Esophagus squamous epithelium (tissue), 5 donors: Measurements from ENCODE around the gene RERG. TPM values are rescaled to one million over a fixed set of nuclear protein-coding genes. Genes with fewer than 3 reads are reported as not detected.

Source experiments
- DNase-seq: peaks from one replicate; lab custom pipeline; 2025; lab: John Stamatoyannopoulos, UW
- H3K27ac ChIP-seq, 4 donors: fragments of 200-600 bp; sonication (generic); one replicate each; pipeline ENCODE4 v1.5.1; 2016 to 2019; ENCODE audit warnings: mild to moderate bottlenecking in 1 of 4
- H3K27me3 ChIP-seq, 4 donors: fragments of 200-600 bp; sonication (generic); 1 replicate in 3 of 4; 2 replicates in 1 of 4; pipeline versions ENCODE4 v1.5.1 to v1.6.0; 2017 to 2021; ENCODE audit warnings: antibody characterized with exemption in 1 of 4
- H3K36me3 ChIP-seq, 3 donors: fragments of 200-600 bp; sonication (generic); one replicate each; pipeline ENCODE4 v1.5.1; 2016 to 2019
- H3K4me1 ChIP-seq, 3 donors: fragments of 200-600 bp; sonication (generic); one replicate each; pipeline ENCODE4 v1.5.1; 2017 to 2019
- H3K4me3 ChIP-seq, 4 donors: fragments of 200-600 bp; sonication (generic); 1 replicate in 3 of 4; 2 replicates in 1 of 4; pipeline ENCODE4 v1.5.1; 2016 to 2019; ENCODE audit warnings: mild to moderate bottlenecking in 2 of 4, moderate library complexity in 1 of 4
- H3K9me3 ChIP-seq, 3 donors: fragments of 200-600 bp; sonication (generic); one replicate each; pipeline ENCODE4 v1.5.1; 2016 to 2019
- CTCF ChIP-seq, 6 experiments: fragments of 450-650 bp in 4 of 6; fragments of 200-600 bp in 2 of 6; sonication (generic) in 2 of 6; IDR thresholded peaks; one replicate each; pipeline ENCODE4 v1.5.1; 2016 to 2019; ENCODE audit warnings: antibody characterized with exemption in 6 of 6, mild to moderate bottlenecking in 4 of 6, moderate library complexity in 4 of 6
- POLR2A ChIP-seq, 4 donors: fragments of 450-650 bp; IDR thresholded peaks; one replicate each; pipeline ENCODE4 v1.6.1; 2017; ENCODE audit warnings: antibody characterized with exemption in 4 of 4, mild to moderate bottlenecking in 4 of 4, moderate library complexity in 3 of 4
- WGBS, 2 donors: methylation state at CpG; one replicate each; pipeline ENCODE4 v1.1.5; 2018; 5-methylcytosine and 5-hydroxymethylcytosine counted together
- intact Hi-C: fragments of 100-400 bp; cut with DNase I; formaldehyde crosslinking; loops from one replicate; pipeline ENCODE4 v1.15.0; 2022
- total RNA-seq, 4 donors: library from RNA; depleted of rRNA; stranded (reverse); fragments of >200 nt; gene quantifications; one replicate each; pipeline ENCODE4 v1.1.0, GENCODE V29; 2016
- donor health status: DM: yes; HTN: yes; CAD: no.

The RERG gene
- total RNA-seq, 4 donors from 2014 or later, result 1.4 to 15.1 (median 7.0) TPM

DNA sequence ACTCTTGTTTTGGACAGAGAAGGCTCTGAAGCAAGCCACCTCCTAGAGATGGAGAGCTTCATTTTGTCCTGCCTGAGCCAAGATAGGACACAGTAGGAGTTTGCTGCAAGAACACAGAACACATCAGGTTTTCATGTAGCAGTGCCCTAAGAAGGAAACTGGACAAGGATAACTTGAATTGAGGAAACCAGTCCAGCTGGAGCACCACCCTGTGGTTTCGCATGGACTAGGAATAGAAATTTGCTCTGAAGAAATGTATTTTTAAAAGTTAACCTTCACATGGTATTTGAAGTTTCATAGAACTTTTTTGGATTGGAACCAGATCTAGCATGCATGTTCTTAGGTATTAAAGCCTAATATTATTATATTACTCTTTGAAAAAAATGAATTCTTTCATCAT lies 68.8 kb downstream of the RERG start:
- Histone ChIP-seq H3K36me3 (no peaks in the 10 kb centered on the region), H3K9me3 (no peaks in the 10 kb centered on the region), H3K4me3 (no peak overlapping the region), H3K4me1 (peaks cover 0 to 76% (median 31%) of the 10 kb centered on the region in 3 donors), H3K27ac (peak overlapping the region; percentile 18 to 68 (median 53)), H3K27me3 (no peaks in the 10 kb centered on the region)
- 52 to 67% methylated on average over 1 of the region's 1 CpG for WGBS, 2 donors
- TF ChIP-seq POLR2A (IDR thresholded peaks at IDR 0.05) (no peak), CTCF (IDR thresholded peaks at IDR 0.05) (peak in 2 of 6 experiments; percentile 30 to 38)
- DNase-seq, result no peak
- intact Hi-C loops, result loop anchor here (2.0 kb wide), 1 partner anchor 68 kb away; the partner anchor contains the start of gene RERG

DNA sequence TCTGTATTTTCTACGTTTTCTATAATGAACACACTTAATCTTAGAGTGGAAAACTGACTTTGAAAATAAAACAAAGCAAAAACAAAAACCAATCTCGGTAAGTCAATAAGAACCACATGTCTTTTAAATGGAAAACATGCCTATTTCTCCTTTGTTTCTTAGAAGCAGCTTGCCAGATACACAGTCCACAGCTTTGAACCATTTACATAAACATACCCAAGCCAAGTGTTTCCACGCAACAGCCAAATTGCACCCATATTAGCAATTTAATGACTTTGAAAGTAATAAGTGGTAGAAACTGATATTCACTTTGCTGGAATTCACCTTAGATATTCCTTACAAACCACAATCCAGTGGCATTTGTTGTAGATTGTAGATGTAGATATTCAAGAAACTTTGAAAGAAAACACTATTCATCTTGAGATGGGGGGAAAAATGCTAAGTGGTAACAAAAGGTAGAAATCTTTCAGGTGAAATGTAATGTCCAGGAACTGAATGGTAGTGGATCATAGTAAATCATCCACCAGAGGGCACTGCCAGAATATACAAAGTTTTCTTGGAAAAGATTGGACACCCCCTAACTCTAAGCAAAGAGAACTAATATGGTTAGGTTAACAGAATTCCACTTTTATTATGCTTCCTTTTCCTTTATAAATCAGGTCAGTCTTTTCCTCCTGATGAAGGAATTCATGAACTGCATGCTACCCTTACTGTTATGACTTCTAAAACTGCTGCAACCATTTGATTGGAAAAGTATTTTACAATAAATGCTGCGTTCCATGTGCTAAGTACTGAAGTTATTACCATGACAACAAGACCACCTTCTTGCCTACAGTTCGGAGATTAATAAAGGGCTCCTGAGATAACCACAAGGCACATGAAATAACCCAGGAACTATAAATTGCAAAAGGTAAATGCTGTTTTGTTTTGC lies 69.8 kb downstream of the RERG start:
- no peak for DNase-seq
- peak overlapping the region in 3 of 4 donors; percentile 50 to 68 (median 56) for H3K27ac ChIP-seq
- WGBS, 2 donors, result 41 to 58% methylated on average over 5 of the region's 5 CpGs
- TF ChIP-seq CTCF (IDR thresholded peaks at IDR 0.05), result peak in 5 of 6 experiments; percentile 35 to 64 (median 56)
- no peak for TF ChIP-seq POLR2A (IDR thresholded peaks at IDR 0.05)
- H3K4me1 ChIP-seq, result peaks cover 0 to 77% (median 31%) of the 10 kb centered on the region in 3 donors
- no peaks in the 10 kb centered on the region for H3K36me3 ChIP-seq
- intact Hi-C loops, result loop anchor here (2.0 kb wide), 1 partner anchor 69 kb away; the partner anchor contains the start of gene RERG
- H3K9me3 ChIP-seq, result no peaks in the 10 kb centered on the region
- H3K4me3 ChIP-seq, result no peak overlapping the region
- no peaks in the 10 kb centered on the region for H3K27me3 ChIP-seq

- no peaks in the 10 kb centered on the region for H3K27me3 ChIP-seq
- H3K4me3 ChIP-seq, result no peak overlapping the region
- 27 to 30% methylated on average over 3 of the region's 3 CpGs for WGBS, 2 donors
- intact Hi-C loops, result no loop called here
- peak overlapping the region in 2 of 4 donors; percentile 24 to 45 for H3K27ac ChIP-seq
- no peak for DNase-seq
- TF ChIP-seq CTCF (IDR thresholded peaks at IDR 0.05), result no peak
- no peak for TF ChIP-seq POLR2A (IDR thresholded peaks at IDR 0.05)
- no peaks in the 10 kb centered on the region for H3K36me3 ChIP-seq
- H3K9me3 ChIP-seq, result no peaks in the 10 kb centered on the region
- peaks cover 0 to 41% (median under 1%) of the 10 kb centered on the region in 3 donors for H3K4me1 ChIP-seq
Measured at GRCh38 chr12:15146585-15146984, 74.6 kb downstream of the RERG start.

- intact Hi-C loops, result no loop called here
- Histone ChIP-seq H3K4me1 (peaks cover 0 to 28% (median 0%) of the 10 kb centered on the region in 3 donors), H3K36me3 (no peaks in the 10 kb centered on the region), H3K27me3 (no peaks in the 10 kb centered on the region), H3K4me3 (no peak overlapping the region), H3K9me3 (no peaks in the 10 kb centered on the region), H3K27ac (no peak overlapping the region)
- no peak for DNase-seq
- TF ChIP-seq POLR2A (IDR thresholded peaks at IDR 0.05) (no peak), CTCF (IDR thresholded peaks at IDR 0.05) (no peak)
Measured at GRCh38 chr12:15143467-15143866, 77.8 kb downstream of the RERG start.

DNA sequence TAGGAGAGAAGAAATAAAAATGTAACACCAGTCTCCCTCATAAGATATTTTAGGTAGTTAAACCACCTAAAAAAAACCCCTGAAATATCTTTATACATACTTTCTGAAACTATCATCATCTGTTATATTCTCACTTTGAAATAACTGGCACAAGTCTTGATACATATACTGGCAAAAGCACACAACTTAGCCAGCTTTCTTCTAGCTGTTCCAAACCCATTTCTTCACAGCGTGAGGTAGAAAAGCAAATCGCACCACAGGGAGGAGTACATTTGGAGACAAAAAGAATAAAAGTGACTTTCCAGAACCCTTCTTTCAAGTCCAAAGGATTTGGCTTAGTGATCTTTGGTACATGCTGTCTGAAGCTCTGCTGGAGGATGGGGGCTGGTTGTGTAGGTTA lies 78.5 kb downstream of the RERG start:
- peaks cover 0 to 21% (median 0%) of the 10 kb centered on the region in 3 donors for H3K4me1 ChIP-seq

More for the DNA sequence above, 78.5 kb downstream of the RERG start:
- DNase-seq, result no peak
- WGBS, 2 donors, result 79 to 96% methylated on average over 2 of the region's 2 CpGs
- TF ChIP-seq POLR2A (IDR thresholded peaks at IDR 0.05) (no peak), CTCF (IDR thresholded peaks at IDR 0.05) (no peak)
- H3K36me3 ChIP-seq, result no peaks in the 10 kb centered on the region
- no peak overlapping the region for H3K4me3 ChIP-seq
- H3K9me3 ChIP-seq, result no peaks in the 10 kb centered on the region
- no peak overlapping the region for H3K27ac ChIP-seq
- H3K27me3 ChIP-seq, result no peaks in the 10 kb centered on the region
- intact Hi-C loops, result no loop called here
